ENCODE results near the gene LARGE1.

GRCh38 chr22:33803371-33804282 lies 116.6 kb downstream of the LARGE1 start:
- no peak for TF ChIP-seq CTCF (conservative IDR thresholded peaks at IDR 0.05; ENCODE audit: low read depth, low read length)
- TF ChIP-seq EZH2 (IDR thresholded peaks at IDR 0.05; ENCODE audit: low read length, unreplicated experiment) = no peak
- no peak for TF ChIP-seq EZH2phosphoT487 (IDR thresholded peaks at IDR 0.05; ENCODE audit: borderline replicate concordance, low read length)
